ENCODE data around the gene C1S.
"Not testable (repeated sequence)": the region's sequence is repeated elsewhere in the genome, so short reads cannot be mapped to it uniquely, and the experiment has no call there.

Gene C1S

GRCh38 chr12:7047306-7047705 is 13.2 kb upstream of the C1S start:
- DNase-seq: no peak

GRCh38 chr12:7049445-7049951 is 11.0 kb upstream of the C1S start:
- DNase-seq: not testable (repeated sequence)

- not testable (repeated sequence) for DNase-seq
Observed at GRCh38 chr12:7049973-7050372, 10.5 kb upstream of the C1S start.

GRCh38 chr12:7054925-7055324 is 5.6 kb upstream of the C1S start:
- DNase-seq: no peak

GRCh38 chr12:7055736-7056135 is 4.8 kb upstream of the C1S start:
- DNase-seq: not testable (repeated sequence)

- no peak for DNase-seq
Observed at GRCh38 chr12:7058163-7058845, 2.2 kb upstream of the C1S start.

GRCh38 chr12:7058850-7059395 is 1.6 kb upstream of the C1S start:
- DNase-seq: no peak

- no peak for DNase-seq
Observed at GRCh38 chr12:7059780-7060179, 738 bp upstream of the C1S start.

GRCh38 chr12:7061138-7061537 is 620 bp downstream of the C1S start:
- no peak for DNase-seq

- DNase-seq: no peak
Observed at GRCh38 chr12:7061596-7061995, 1.1 kb downstream of the C1S start.

- no peak for DNase-seq
Observed at GRCh38 chr12:7064516-7064915, 4.0 kb downstream of the C1S start.

GRCh38 chr12:7065073-7065623 is 4.6 kb downstream of the C1S start:
- DNase-seq: no peak

- no peak for DNase-seq
Observed at GRCh38 chr12:7066596-7066995, 6.1 kb downstream of the C1S start.

- DNase-seq: no peak
Observed at GRCh38 chr12:7067096-7067495, 6.6 kb downstream of the C1S start.

- no peak for DNase-seq
Observed at GRCh38 chr12:7068240-7068993, 7.9 kb downstream of the C1S start.

GRCh38 chr12:7068994-7069346 is 8.5 kb downstream of the C1S start:
- DNase-seq: no peak

- no peak for DNase-seq
Observed at GRCh38 chr12:7069386-7069785, 8.9 kb downstream of the C1S start.

- no peak for DNase-seq
Observed at GRCh38 chr12:7072035-7072434, 11.5 kb downstream of the C1S start.

GRCh38 chr12:7072554-7072953 is 12.0 kb downstream of the C1S start:
- DNase-seq: no peak

- DNase-seq: no peak
Observed at GRCh38 chr12:7073946-7074345, 13.4 kb downstream of the C1S start.

GRCh38 chr12:7075518-7075917 is 15.0 kb downstream of the C1S start:
- DNase-seq: no peak

- DNase-seq: no peak
Observed at GRCh38 chr12:7075939-7076338, 15.4 kb downstream of the C1S start.

- DNase-seq: no peak
Observed at GRCh38 chr12:7076493-7076892, 16.0 kb downstream of the C1S start.

- DNase-seq: no peak
Observed at GRCh38 chr12:7078163-7078562, 17.6 kb downstream of the C1S start.
